Measurements from ENCODE around the gene HES5.

Gene HES5

DNA sequence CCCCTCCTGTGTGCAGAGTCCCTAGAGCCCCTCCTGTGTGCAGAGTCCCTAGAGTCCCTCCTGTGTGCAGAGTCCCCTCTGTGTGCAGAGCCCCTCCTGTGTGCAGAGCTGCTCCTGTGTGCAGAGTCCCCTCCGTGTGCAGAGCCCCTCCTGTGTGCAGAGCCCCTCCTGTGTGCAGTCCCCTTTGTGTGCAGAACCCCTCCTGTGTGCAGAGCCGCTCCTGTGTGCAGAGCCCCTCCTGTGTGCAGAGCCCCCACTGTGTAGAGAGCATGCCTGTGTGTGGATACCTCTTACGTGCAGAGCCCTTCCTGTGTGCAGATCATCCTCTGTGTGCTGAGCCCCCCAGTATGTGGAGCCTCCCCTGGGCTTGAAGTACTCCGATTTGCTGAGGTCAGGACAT lies 8.3 kb upstream of the HES5 start:
- no peak overlapping the region for H3K27ac ChIP-seq
- no peak overlapping the region for H2AFZ ChIP-seq
- no peak overlapping the region for H3K9ac ChIP-seq
- no peaks in the 10 kb centered on the region for H3K9me3 ChIP-seq (ENCODE audit: control insufficient read depth, low read length)
- H3K4me1 ChIP-seq, result no peaks in the 10 kb centered on the region
- H3K4me3 ChIP-seq (ENCODE audit: low read depth, low read length), result no peak overlapping the region
- no peaks in the 10 kb centered on the region for H3K79me2 ChIP-seq
- H3K36me3 ChIP-seq (ENCODE audit: control insufficient read depth, insufficient read depth, low read length), result no peaks in the 10 kb centered on the region
- H3K4me2 ChIP-seq (ENCODE audit: low read length), result no peak overlapping the region
- H3K27me3 ChIP-seq (ENCODE audit: control insufficient read depth, insufficient read depth, low read length), result no peaks in the 10 kb centered on the region
- TF ChIP-seq, protein P1, sequence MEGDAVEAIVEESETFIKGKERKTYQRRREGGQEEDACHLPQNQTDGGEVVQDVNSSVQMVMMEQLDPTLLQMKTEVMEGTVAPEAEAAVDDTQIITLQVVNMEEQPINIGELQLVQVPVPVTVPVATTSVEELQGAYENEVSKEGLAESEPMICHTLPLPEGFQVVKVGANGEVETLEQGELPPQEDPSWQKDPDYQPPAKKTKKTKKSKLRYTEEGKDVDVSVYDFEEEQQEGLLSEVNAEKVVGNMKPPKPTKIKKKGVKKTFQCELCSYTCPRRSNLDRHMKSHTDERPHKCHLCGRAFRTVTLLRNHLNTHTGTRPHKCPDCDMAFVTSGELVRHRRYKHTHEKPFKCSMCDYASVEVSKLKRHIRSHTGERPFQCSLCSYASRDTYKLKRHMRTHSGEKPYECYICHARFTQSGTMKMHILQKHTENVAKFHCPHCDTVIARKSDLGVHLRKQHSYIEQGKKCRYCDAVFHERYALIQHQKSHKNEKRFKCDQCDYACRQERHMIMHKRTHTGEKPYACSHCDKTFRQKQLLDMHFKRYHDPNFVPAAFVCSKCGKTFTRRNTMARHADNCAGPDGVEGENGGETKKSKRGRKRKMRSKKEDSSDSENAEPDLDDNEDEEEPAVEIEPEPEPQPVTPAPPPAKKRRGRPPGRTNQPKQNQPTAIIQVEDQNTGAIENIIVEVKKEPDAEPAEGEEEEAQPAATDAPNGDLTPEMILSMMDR (IDR thresholded peaks at IDR 0.05), result no peak

DNA sequence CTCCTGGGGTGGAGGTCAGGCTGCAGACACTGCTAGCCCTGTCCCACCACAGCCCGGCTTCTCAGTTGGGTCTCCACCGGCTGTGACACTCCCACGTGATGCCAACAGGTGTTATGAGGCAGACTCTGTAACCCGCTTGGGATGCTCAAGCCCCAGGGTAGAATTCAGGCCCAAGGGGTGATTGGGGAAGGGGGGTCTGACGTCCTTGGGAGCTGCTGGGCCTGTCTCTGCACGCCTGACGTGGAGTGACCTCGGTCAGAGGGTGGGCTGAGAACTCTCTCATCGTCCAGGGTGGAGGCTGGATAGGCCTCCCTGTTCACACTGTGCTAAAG lies 7.7 kb upstream of the HES5 start:
- no peaks in the 10 kb centered on the region for H3K9me3 ChIP-seq (ENCODE audit: control insufficient read depth, low read length)
- H3K79me2 ChIP-seq, result no peaks in the 10 kb centered on the region
- H3K9ac ChIP-seq, result no peak overlapping the region
- H3K27ac ChIP-seq, result no peak overlapping the region
- no peak overlapping the region for H3K4me2 ChIP-seq (ENCODE audit: low read length)
- no peak overlapping the region for H2AFZ ChIP-seq
- TF ChIP-seq, protein P1 (IDR thresholded peaks at IDR 0.05), result no peak
- no peaks in the 10 kb centered on the region for H3K36me3 ChIP-seq (ENCODE audit: control insufficient read depth, insufficient read depth, low read length)
- H3K4me3 ChIP-seq (ENCODE audit: low read depth, low read length), result no peak overlapping the region
- H3K4me1 ChIP-seq, result no peaks in the 10 kb centered on the region
- H3K27me3 ChIP-seq (ENCODE audit: control insufficient read depth, insufficient read depth, low read length), result no peaks in the 10 kb centered on the region

DNA sequence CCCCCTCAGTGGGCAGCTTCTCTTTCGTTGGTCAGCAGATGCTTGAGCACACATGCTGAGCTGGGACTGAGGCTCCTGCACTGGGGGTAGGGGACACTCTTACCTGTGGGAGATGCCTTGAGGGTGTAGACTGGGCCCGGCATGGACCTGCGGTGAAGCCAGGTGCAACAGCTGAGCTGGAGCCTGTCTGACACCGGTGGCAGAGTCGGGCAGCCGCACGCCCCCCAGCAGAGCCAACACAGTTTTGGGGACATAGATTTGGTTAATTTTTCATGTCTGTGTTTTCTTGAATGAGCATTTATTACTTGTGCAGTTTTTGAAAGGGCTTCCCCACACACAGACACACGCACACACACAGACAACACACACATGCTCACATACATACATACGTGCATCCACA lies 5.9 kb upstream of the HES5 start:
- TF ChIP-seq, protein P1 (IDR thresholded peaks at IDR 0.05), result no peak
- Histone ChIP-seq H3K4me1 (no peaks in the 10 kb centered on the region), H3K9me3 (ENCODE audit: control insufficient read depth, low read length) (no peaks in the 10 kb centered on the region), H3K9ac (no peak overlapping the region), H3K27me3 (ENCODE audit: control insufficient read depth, insufficient read depth, low read length) (no peaks in the 10 kb centered on the region), H3K4me2 (ENCODE audit: low read length) (no peak overlapping the region), H3K36me3 (ENCODE audit: control insufficient read depth, insufficient read depth, low read length) (no peaks in the 10 kb centered on the region), H3K4me3 (ENCODE audit: low read depth, low read length) (no peak overlapping the region), H3K27ac (no peak overlapping the region), H3K79me2 (no peaks in the 10 kb centered on the region), H2AFZ (no peak overlapping the region)

DNA sequence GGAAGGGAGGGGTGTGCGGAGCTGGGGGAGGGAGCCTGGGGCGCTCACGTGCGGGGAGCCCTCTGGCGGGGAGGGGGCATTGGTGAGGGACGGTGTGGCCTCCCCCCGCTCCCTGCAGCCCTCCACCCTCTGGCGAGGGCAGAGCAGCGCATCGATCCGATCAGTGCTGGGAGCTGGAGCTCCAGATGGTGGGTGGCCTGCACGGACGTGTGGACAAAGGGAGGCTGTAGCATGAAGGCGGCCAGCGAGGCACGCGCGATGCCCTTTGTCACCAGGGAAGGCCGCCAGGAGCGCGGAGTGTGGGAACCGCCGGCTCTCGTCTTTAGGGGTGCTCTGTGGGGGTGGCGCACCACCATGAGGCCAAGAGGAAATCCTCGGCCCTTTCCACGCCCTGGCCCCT lies 5.4 kb upstream of the HES5 start:
- H3K9ac ChIP-seq, result no peak overlapping the region
- no peak overlapping the region for H3K4me3 ChIP-seq (ENCODE audit: low read depth, low read length)
- no peaks in the 10 kb centered on the region for H3K79me2 ChIP-seq
- H3K4me1 ChIP-seq, result no peaks in the 10 kb centered on the region
- H3K27me3 ChIP-seq (ENCODE audit: control insufficient read depth, insufficient read depth, low read length), result no peaks in the 10 kb centered on the region
- TF ChIP-seq, protein P1 (IDR thresholded peaks at IDR 0.05), result no peak
- H3K4me2 ChIP-seq (ENCODE audit: low read length), result no peak overlapping the region
- H2AFZ ChIP-seq, result no peak overlapping the region
- no peak overlapping the region for H3K27ac ChIP-seq
- H3K9me3 ChIP-seq (ENCODE audit: control insufficient read depth, low read length), result no peaks in the 10 kb centered on the region
- H3K36me3 ChIP-seq (ENCODE audit: control insufficient read depth, insufficient read depth, low read length), result no peaks in the 10 kb centered on the region

DNA sequence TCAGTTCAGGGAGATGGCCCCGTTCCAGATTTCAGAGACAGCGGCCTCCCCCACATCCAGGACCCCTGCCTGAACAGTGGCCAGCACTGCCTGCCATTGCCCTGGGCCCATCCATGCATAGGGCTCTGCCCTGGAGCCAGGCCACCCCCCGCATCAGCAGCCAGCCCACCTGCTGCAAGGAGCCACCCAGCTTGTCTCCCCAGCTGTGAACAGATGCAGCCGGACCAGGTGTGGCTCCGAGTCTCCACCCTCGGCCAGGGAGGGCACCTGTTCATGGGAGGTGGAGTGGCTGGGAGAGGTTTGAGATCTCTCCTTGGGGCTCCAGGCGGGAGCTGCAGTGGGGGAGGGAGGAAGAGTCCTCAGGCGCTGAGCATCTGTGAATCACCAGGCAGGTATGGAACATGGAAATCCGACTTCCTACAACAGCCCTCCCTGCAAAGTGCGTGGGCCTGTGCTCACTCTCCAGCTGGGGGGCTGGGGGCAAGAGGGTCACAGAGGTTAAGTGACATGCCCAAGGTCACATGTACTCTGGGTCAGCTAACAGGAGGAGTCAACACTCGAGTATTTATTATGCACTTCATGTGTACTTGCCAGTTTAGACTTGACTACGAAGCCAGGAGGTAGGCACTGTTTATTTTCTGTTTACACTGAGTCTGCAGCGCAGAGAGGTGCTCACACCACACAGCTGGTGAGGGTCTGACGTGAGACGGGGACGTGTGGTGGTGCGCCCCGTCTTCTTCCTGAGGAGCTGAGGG lies 4.8 kb upstream of the HES5 start:
- H3K27me3 ChIP-seq (ENCODE audit: control insufficient read depth, insufficient read depth, low read length), result no peaks in the 10 kb centered on the region
- no peak overlapping the region for H3K4me3 ChIP-seq (ENCODE audit: low read depth, low read length)

More for the DNA sequence above, 4.8 kb upstream of the HES5 start:
- H3K79me2 ChIP-seq, result no peaks in the 10 kb centered on the region
- no peaks in the 10 kb centered on the region for H3K9me3 ChIP-seq (ENCODE audit: control insufficient read depth, low read length)
- TF ChIP-seq, protein P1 (IDR thresholded peaks at IDR 0.05), result no peak
- no peak overlapping the region for H3K27ac ChIP-seq
- no peaks in the 10 kb centered on the region for H3K4me1 ChIP-seq
- H3K36me3 ChIP-seq (ENCODE audit: control insufficient read depth, insufficient read depth, low read length), result no peaks in the 10 kb centered on the region
- no peak overlapping the region for H2AFZ ChIP-seq
- H3K4me2 ChIP-seq (ENCODE audit: low read length), result no peak overlapping the region
- H3K9ac ChIP-seq, result no peak overlapping the region
